Subcutaneous abdominal adipose tissue (tissue), 5 donors: ENCODE measurements around the gene RIOK2.
"Not testable (repeated sequence)": the region's sequence is repeated elsewhere in the genome, so short reads cannot be mapped to it uniquely, and the experiment has no call there.

Source experiments
- H3K27ac ChIP-seq: one replicate; pipeline ENCODE4 v1.7.0; 2013; ENCODE audit warnings: low read depth, mild to moderate bottlenecking, inconsistent platforms, low read length, moderate library complexity
- H3K27me3 ChIP-seq, 5 donors: one replicate each; pipeline ENCODE4 v1.7.0; 2013; ENCODE audit warnings: low read length in 5 of 5, inconsistent platforms in 1 of 5; ENCODE audit not compliant: control insufficient read depth in 5 of 5, insufficient read depth in 4 of 5
- H3K36me3 ChIP-seq, 5 donors: one replicate each; pipeline ENCODE4 v1.7.0; 2013; ENCODE audit warnings: low read length in 5 of 5; ENCODE audit not compliant: control insufficient read depth in 5 of 5, insufficient read depth in 5 of 5
- H3K4me1 ChIP-seq, 5 donors: one replicate each; pipeline ENCODE4 v1.7.0; 2013; ENCODE audit warnings: low read length in 5 of 5, mild to moderate bottlenecking in 3 of 5, moderate library complexity in 1 of 5; ENCODE audit not compliant: control insufficient read depth in 5 of 5, insufficient read depth in 5 of 5
- H3K4me3 ChIP-seq, 5 donors: one replicate each; pipeline ENCODE4 v1.7.0; 2013; ENCODE audit warnings: low read length in 5 of 5, low read depth in 1 of 5
- H3K9ac ChIP-seq, 5 donors: one replicate each; pipeline ENCODE4 v1.7.0; 2013; ENCODE audit warnings: low read length in 5 of 5, mild to moderate bottlenecking in 4 of 5, moderate library complexity in 3 of 5
- H3K9me3 ChIP-seq, 5 donors: one replicate each; pipeline ENCODE4 v1.7.0; 2013; ENCODE audit warnings: low read length in 5 of 5; ENCODE audit not compliant: control insufficient read depth in 5 of 5
- donor health status: healthy.
- donor health status: healthy.
- donor health status: healthy.
- donor health status: healthy.
- donor health status: healthy.

RIOK2 gene

DNA sequence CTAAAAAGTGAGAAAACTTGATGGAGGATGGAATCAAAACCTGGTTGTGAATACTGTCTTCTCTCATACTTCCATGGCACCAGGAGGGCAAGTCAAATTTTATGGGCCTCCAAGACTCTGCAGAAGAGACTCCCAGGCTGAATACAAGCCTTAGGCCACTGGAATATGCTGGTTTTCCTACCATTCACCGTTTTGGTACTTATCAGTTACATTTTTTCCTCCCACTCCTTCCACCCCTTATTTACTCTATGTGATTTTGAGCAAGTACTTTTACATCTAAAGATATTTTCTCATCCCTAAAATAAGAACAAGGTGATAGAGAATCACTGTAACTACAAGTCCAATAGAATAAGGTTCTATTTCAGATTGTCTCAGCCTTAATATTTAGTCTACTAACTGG, 32.6 kb downstream of the RIOK2 start:
- H3K4me1 ChIP-seq: no peaks in the 10 kb centered on the region
- no peaks in the 10 kb centered on the region for H3K36me3 ChIP-seq
- H3K27ac ChIP-seq: no peak overlapping the region
- no peaks in the 10 kb centered on the region for H3K27me3 ChIP-seq
- no peaks in the 10 kb centered on the region for H3K9me3 ChIP-seq
- H3K9ac ChIP-seq: no peak overlapping the region
- no peak overlapping the region for H3K4me3 ChIP-seq

DNA sequence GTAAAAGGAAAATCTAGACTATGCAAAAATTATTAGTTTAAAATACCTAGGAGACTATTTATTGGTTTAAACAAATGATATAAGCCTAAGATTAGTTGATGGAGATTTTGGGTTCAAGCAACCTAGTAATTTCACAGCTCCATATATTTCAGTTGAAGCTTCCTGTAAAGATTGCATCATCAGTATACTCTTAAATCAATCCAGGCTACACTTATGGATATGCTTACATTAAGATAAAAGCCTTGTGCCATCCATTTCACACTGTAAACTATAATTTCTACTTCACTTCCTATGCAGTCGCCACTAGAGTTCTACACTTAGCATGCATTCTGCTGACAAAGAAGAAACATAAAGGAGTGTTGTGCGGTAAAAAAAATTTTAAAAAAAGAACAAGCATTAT, 33.3 kb downstream of the RIOK2 start:
- Histone ChIP-seq H3K4me3 (no peak overlapping the region), H3K4me1 (no peaks in the 10 kb centered on the region), H3K36me3 (no peaks in the 10 kb centered on the region), H3K27ac (no peak overlapping the region), H3K27me3 (no peaks in the 10 kb centered on the region), H3K9me3 (no peaks in the 10 kb centered on the region), H3K9ac (no peak overlapping the region)

DNA sequence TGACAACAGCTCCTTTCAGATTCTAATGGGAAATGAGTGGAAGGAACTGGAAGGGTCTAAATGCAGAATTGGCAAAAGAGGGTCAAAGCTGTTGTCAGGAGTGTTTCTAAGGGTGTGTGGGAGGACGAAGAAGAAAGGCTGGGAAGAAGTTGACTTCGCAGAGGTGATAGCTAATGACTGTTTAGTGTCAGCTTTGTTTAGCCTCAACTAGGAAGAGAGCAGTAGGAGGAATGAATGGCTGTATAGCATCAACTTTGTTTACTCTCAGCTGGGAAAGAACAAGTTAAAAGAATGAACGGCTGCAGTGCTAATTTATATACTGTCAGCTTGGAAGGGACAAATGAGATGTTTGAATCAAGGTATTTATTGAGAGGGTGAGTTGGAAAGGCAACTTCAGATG, 34.8 kb downstream of the RIOK2 start:
- Histone ChIP-seq H3K4me1 (no peaks in the 10 kb centered on the region), H3K9ac (no peak overlapping the region), H3K4me3 (no peak overlapping the region), H3K36me3 (no peaks in the 10 kb centered on the region), H3K9me3 (no peaks in the 10 kb centered on the region), H3K27me3 (no peaks in the 10 kb centered on the region), H3K27ac (no peak overlapping the region)

DNA sequence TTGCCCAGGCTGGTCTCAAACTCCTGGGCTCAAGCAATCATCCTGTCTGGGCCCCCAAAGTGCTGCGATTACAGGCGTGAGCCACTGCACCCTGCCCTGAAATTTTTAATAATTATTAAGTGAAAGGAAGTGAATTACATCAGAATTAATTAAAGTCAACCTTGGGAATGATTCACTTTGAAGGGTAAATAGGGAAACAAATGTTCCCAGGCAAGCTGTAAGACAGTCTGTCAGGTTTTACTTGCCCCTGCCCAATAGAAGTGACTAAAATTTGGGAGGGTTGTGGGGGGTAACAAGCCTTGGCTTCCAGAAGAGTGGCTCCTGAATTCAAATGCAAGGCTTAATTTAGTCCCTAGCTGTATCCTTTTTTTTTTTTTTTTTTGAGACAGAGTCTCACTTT, 39.3 kb downstream of the RIOK2 start:
- Histone ChIP-seq H3K27me3 (no peaks in the 10 kb centered on the region), H3K36me3 (no peaks in the 10 kb centered on the region), H3K27ac (no peak overlapping the region), H3K4me3 (no peak overlapping the region), H3K9ac (no peak overlapping the region), H3K9me3 (no peaks in the 10 kb centered on the region), H3K4me1 (no peaks in the 10 kb centered on the region)

DNA sequence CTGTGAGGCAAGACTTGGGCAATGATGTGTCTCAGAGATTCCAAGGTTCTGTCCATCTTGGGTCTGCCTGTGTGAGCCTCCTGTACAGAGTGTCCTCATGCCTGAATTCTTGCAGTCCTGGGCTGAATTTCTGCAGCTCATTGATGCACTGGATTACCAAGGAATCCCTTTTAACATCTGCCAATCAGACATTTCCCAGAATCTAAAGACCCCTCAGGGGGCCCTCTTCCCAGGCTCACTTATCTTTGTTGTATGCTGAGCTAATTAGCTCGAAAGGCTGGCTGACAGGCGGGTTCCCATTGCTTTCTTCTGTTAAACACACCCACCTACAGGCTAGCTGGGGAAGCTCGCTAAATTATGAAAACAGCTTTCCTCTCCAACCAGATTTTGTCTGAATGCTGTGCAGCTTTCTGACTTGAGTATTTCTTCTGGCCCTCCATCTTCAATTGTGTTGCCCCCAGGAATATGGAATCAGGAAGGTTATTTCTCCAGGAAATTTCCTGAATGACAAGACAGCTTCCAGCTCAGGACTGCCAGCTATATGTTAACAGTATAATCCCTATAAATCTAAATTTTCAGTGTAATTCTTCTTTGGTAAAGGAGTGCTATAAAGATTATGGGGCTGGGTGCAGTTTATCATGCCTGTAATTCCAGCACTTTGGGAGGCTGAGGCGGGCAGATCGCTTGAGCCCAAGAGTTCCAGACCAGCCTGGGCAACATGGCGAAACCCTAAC, 40.4 kb downstream of the RIOK2 start, which contains the start of gene LIX1:
Gene LIX1 (minus strand): TSS at position 91 of the 734 bp plus-strand sequence. CDS start 35 bp downstream, at position 56.
- H3K36me3 ChIP-seq: no peaks in the 10 kb centered on the region
- no peak within 1 kb of the TSS for H3K9ac ChIP-seq
- no peaks in the 10 kb centered on the region for H3K4me1 ChIP-seq
- H3K9me3 ChIP-seq: no peaks in the 10 kb centered on the region
- no peak within 1 kb of the TSS for H3K4me3 ChIP-seq
- H3K27ac ChIP-seq: no peak within 1 kb of the TSS
- no peaks in the 10 kb centered on the region for H3K27me3 ChIP-seq

DNA sequence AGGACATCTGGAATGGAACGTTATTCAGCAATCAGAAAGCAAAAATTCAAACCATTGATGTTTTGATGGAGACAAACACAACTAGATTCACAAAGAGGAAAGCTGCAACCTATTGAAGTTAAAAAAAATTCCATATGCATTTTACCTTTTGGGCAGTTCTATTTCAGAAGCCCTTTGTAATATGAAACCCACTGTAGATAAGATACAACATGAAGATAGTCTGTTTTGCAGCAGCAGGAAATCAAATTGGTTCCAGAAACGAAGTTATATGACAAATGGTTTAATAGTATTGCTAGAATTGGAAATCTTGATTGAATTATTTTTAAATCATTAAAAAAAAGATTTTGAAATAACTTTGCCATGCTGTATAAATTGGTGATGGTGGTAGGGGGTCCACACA, 41.5 kb downstream of the RIOK2 start:
- no peaks in the 10 kb centered on the region for H3K36me3 ChIP-seq
- H3K9me3 ChIP-seq: no peaks in the 10 kb centered on the region
- no peak overlapping the region for H3K27ac ChIP-seq
- no peaks in the 10 kb centered on the region for H3K4me1 ChIP-seq
- H3K9ac ChIP-seq: no peak overlapping the region
- no peaks in the 10 kb centered on the region for H3K27me3 ChIP-seq
- H3K4me3 ChIP-seq: no peak overlapping the region

DNA sequence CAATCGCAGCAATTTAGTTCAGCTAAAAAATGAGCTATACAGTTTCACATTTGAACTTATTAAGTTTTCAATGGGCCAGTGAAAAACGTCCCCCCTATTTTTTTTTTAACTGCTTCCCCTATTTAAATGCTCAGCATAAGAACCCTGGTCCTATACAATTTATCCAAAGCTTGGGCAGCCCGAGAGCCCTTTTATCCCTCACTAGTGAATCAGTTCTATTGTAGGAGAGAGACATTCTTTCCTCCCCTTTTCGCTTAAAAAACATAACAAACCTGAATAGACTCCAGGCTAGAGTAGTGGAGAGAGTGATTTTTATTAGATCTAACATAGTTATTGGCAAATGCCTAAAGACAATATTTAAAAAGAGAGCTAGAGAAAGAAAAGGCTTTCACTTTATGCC, 42.0 kb downstream of the RIOK2 start:
- Histone ChIP-seq H3K27ac (no peak overlapping the region), H3K36me3 (no peaks in the 10 kb centered on the region), H3K9me3 (no peaks in the 10 kb centered on the region), H3K9ac (no peak overlapping the region), H3K27me3 (no peaks in the 10 kb centered on the region), H3K4me1 (no peaks in the 10 kb centered on the region), H3K4me3 (no peak overlapping the region)

DNA sequence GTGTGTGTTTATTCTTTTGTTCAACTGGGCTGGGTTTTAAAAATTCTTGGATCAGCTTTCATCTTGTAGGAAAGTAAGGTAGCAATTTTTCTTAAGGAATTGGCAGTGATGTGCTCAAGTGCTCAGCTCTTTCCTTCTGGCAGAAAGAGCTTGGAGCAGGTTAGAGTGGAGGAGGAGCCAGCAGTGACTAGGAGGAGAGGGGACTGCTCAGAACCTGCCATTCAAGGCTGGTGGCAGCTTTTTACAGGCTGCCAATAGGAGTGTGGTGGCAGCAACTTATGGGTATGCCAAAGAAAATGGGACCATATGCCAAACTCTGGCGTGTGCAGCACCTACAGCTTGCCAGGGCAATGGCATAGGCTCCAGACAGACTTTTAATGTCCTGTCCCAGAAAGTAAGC, 42.8 kb downstream of the RIOK2 start:
- H3K4me1 ChIP-seq, H3K27me3 ChIP-seq, H3K27ac ChIP-seq, H3K9me3 ChIP-seq, H3K36me3 ChIP-seq, H3K4me3 ChIP-seq, H3K9ac ChIP-seq: not testable (repeated sequence)

DNA sequence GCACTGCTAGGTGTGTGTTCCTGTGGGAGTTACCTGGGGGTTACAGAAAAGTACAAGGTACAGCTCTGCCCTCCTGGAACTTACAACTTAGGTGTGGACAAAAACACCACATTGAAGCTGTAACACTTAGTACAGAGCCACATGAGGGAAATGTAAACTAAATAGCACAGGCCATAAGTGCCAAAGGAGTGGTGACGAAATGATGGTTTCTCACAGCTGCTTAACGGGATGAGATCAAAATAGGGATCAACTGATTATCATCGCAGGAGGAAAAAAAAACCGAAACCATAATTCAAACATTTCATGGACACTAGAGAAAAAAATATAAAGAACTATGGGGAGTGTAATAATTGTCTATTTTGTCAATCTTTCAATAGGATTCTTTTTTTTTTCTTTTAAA, 46.6 kb downstream of the RIOK2 start:
- no peak overlapping the region for H3K4me3 ChIP-seq

DNA sequence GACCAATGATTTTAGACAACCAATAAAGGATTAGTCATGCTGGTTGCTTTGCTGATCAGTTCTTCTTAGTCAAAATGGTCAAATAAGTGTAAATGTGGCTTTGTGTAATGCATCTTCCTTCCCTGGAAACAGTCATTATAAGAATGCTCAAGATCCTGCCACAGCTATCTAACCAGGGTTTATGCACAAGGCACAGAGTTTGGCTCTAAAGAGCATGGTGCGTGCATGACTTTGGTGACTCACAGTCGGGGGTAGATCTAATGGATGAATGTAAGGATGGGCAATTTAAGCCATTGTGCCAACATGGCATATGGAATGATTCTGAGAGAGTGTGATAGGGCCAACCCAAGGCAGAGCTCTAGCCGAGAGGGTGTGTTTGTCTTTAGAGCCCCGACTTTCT, 47.2 kb downstream of the RIOK2 start:
- Histone ChIP-seq H3K9me3 (no peaks in the 10 kb centered on the region), H3K4me3 (no peak overlapping the region), H3K36me3 (no peaks in the 10 kb centered on the region), H3K4me1 (no peaks in the 10 kb centered on the region), H3K9ac (no peak overlapping the region), H3K27ac (no peak overlapping the region), H3K27me3 (no peaks in the 10 kb centered on the region)

More for the DNA sequence above, 46.6 kb downstream of the RIOK2 start:
- H3K27ac ChIP-seq: no peak overlapping the region
- H3K9me3 ChIP-seq: no peaks in the 10 kb centered on the region
- no peaks in the 10 kb centered on the region for H3K36me3 ChIP-seq
- no peaks in the 10 kb centered on the region for H3K27me3 ChIP-seq
- no peak overlapping the region for H3K9ac ChIP-seq
- no peaks in the 10 kb centered on the region for H3K4me1 ChIP-seq
